ENCODE data around the gene ANK2. TPM values are rescaled to one million over a fixed set of nuclear protein-coding genes. Genes with fewer than 3 reads are reported as not detected.

Gene ANK2
- total and polyA plus RNA-seq, 2 donors from 2014 or later: 21.1 to 125 TPM

DNA sequence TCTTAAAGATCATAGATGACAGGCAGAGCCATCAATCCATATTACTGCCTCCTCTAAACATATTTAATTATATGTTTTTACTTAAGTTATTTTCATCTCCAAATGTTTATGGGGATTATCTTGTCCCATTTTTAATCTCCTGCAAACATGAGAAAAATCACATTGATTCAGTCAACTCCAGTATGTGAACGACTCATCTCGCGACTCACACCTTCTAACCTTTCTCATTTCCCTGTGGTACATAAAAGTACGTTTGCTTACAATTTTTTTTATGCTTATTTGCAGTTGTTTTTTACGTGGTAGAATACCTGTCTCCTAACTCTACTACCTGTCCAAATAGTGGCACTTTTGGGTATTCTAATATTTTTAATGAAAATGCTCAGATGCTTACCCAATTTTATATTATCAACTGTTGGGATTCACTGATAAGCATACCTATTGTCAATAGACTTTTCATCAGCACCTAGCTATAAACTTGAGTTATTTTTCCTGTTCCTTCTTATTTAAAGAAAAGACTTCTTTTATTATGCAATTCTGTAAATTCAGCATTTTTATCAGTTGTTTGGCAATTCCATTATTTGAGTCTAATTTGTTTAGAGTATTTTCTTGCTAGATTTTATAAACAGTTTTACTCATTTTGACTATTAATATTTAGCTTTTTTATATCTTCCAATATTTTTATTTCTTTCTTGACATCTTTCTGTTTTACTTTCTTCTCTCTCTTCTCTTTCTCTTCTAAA, 276.6 kb downstream of the ANK2 start:
- TF ChIP-seq, protein P1, sequence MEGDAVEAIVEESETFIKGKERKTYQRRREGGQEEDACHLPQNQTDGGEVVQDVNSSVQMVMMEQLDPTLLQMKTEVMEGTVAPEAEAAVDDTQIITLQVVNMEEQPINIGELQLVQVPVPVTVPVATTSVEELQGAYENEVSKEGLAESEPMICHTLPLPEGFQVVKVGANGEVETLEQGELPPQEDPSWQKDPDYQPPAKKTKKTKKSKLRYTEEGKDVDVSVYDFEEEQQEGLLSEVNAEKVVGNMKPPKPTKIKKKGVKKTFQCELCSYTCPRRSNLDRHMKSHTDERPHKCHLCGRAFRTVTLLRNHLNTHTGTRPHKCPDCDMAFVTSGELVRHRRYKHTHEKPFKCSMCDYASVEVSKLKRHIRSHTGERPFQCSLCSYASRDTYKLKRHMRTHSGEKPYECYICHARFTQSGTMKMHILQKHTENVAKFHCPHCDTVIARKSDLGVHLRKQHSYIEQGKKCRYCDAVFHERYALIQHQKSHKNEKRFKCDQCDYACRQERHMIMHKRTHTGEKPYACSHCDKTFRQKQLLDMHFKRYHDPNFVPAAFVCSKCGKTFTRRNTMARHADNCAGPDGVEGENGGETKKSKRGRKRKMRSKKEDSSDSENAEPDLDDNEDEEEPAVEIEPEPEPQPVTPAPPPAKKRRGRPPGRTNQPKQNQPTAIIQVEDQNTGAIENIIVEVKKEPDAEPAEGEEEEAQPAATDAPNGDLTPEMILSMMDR (IDR thresholded peaks at IDR 0.05; ENCODE audit: borderline replicate concordance, extremely low read depth, insufficient read depth): no peak
- Histone ChIP-seq H3K9me3 (ENCODE audit: control insufficient read depth in 2 of 3, insufficient read depth in 1 of 3, low read length in 3 of 3) (no peaks in the 10 kb centered on the region), H3K9ac (ENCODE audit: low read length in 3 of 3) (no peak overlapping the region), H3K36me3 (ENCODE audit: control insufficient read depth in 2 of 3, insufficient read depth in 3 of 3, low read length in 3 of 3) (peaks cover 0 to 3% (median 2%) of the 10 kb centered on the region in 3 donors), H3K4me3 (ENCODE audit: low read length in 3 of 3) (no peak overlapping the region), H3K27me3 (ENCODE audit: control insufficient read depth, insufficient read depth, low read length) (no peaks in the 10 kb centered on the region), H3K4me1 (ENCODE audit: control insufficient read depth in 2 of 3, insufficient read depth in 2 of 3, low read depth in 1 of 3, low read length in 3 of 3) (no peaks in the 10 kb centered on the region), H3K27ac (ENCODE audit: low read depth in 2 of 2, low read length in 2 of 2) (no peak overlapping the region)
- FAIRE-seq (peak; percentile 56), DNase-seq (no peak)
- intact Hi-C loops (cut with DNase I): no loop called here

DNA sequence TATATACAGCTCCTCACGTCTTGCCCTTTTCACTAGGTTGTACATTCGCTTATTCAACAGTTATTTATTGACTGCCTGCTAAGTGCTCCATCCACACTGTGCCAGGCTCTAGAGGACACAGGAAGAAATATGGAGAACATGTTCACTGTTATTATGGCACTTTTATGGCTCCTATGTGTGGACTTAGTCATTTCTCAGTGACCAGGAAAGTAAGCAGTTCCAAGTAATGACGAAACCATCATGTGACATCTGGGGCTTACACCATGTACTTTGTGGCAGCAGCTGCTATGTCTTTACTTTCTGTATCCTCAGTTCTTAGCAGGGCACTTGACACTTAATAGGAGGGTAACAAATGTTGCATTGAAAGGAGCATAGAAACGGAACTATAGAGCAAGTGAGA, 278.0 kb downstream of the ANK2 start:
- TF ChIP-seq, protein P1 (IDR thresholded peaks at IDR 0.05; ENCODE audit: borderline replicate concordance, extremely low read depth, insufficient read depth): no peak
- intact Hi-C loops (cut with DNase I): no loop called here
- Histone ChIP-seq H3K4me1 (ENCODE audit: control insufficient read depth in 2 of 3, insufficient read depth in 2 of 3, low read depth in 1 of 3, low read length in 3 of 3) (no peaks in the 10 kb centered on the region), H3K27ac (ENCODE audit: low read depth in 2 of 2, low read length in 2 of 2) (no peak overlapping the region), H3K4me3 (ENCODE audit: low read length in 3 of 3) (no peak overlapping the region), H3K36me3 (ENCODE audit: control insufficient read depth in 2 of 3, insufficient read depth in 3 of 3, low read length in 3 of 3) (peaks cover 0 to 3% (median 2%) of the 10 kb centered on the region in 3 donors), H3K9ac (ENCODE audit: low read length in 3 of 3) (no peak overlapping the region), H3K27me3 (ENCODE audit: control insufficient read depth, insufficient read depth, low read length) (no peaks in the 10 kb centered on the region), H3K9me3 (ENCODE audit: control insufficient read depth in 2 of 3, insufficient read depth in 1 of 3, low read length in 3 of 3) (no peaks in the 10 kb centered on the region)
- no peak for FAIRE-seq
- no peak for DNase-seq

DNA sequence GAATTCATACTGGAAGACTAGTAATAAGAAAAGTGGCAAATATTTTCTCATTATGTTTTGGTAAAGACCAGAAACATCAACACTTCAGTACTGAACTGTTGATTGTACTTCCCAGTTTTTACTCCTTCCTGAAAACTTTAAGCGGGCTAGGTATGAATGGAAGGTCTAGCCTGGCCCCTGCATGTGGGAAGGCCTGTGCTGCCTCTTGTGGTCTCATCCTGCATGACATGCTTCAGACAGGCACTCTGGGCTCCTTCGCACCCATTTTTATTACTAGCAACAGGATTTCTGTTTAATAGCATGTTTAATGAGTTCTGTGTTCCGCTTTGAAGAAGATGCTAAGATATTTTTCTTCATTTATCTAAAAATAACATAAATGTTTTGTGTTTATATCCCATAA, 279.1 kb downstream of the ANK2 start:
- Histone ChIP-seq H3K27me3 (ENCODE audit: control insufficient read depth, insufficient read depth, low read length) (no peaks in the 10 kb centered on the region), H3K9me3 (ENCODE audit: control insufficient read depth in 2 of 3, insufficient read depth in 1 of 3, low read length in 3 of 3) (no peaks in the 10 kb centered on the region), H3K36me3 (ENCODE audit: control insufficient read depth in 2 of 3, insufficient read depth in 3 of 3, low read length in 3 of 3) (peaks cover 0 to 3% (median 2%) of the 10 kb centered on the region in 3 donors), H3K27ac (ENCODE audit: low read depth in 2 of 2, low read length in 2 of 2) (no peak overlapping the region), H3K9ac (ENCODE audit: low read length in 3 of 3) (no peak overlapping the region), H3K4me3 (ENCODE audit: low read length in 3 of 3) (no peak overlapping the region), H3K4me1 (ENCODE audit: control insufficient read depth in 2 of 3, insufficient read depth in 2 of 3, low read depth in 1 of 3, low read length in 3 of 3) (no peaks in the 10 kb centered on the region)
- TF ChIP-seq, protein P1 (IDR thresholded peaks at IDR 0.05; ENCODE audit: borderline replicate concordance, extremely low read depth, insufficient read depth): no peak
- DNase-seq (no peak), FAIRE-seq (no peak)
- intact Hi-C loops (cut with DNase I): no loop called here
